Fibroblast of pulmonary artery (primary cell): Measurements from ENCODE around the gene AMZ1.
A peak's percentile ranks its signal among the peaks of the same experiment; 100 is the strongest.
"Not testable (repeated sequence)": the region's sequence is repeated elsewhere in the genome, so short reads cannot be mapped to it uniquely, and the experiment has no call there.

Experiments used
- DNase-seq: peaks from one replicate; pipeline ENCODE4 v3.0.0-alpha.2; 2010; ENCODE audit warnings: low read depth
- H3K4me3 ChIP-seq: replicated peaks from 2 replicates; pipeline ENCODE4 v1.5.1; 2011; ENCODE audit warnings: low read depth, mild to moderate bottlenecking, control low read depth, low read length, moderate library complexity
- CTCF ChIP-seq: IDR thresholded peaks from 2 replicates; pipeline ENCODE4 v1.5.1; 2011; ENCODE audit warnings: mild to moderate bottlenecking, control low read depth, low read length, inconsistent platforms; ENCODE audit errors: missing control alignments

The AMZ1 gene

DNA sequence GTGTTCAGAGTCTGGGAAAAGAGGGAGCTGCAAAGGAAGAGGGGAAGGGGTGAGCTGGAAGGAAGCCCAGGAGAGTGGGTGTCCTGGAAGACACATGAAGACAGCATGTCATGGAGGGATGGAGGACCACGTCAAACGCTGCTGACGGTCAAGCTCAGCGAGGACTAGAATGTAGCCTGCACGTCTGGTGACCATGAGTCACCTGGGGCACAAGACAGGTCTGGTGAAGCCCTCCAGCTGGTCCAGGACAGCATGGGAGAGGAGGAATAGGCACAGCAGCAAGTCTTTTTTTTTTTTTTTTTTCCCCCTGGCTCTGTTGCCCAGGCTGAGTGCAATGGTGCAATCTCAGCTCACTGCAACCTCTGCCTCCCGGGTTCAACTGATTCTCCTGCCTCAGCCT, 19.6 kb upstream of the AMZ1 start:
- H3K4me3 ChIP-seq = no peak overlapping the region
- TF ChIP-seq CTCF = no peak

GRCh38 chr7:2670171-2670570, 17.8 kb upstream of the AMZ1 start:
- no peak for DNase-seq
- TF ChIP-seq CTCF = no peak
- H3K4me3 ChIP-seq = no peak overlapping the region

More for the DNA sequence above, 19.6 kb upstream of the AMZ1 start:
- DNase-seq = peak; percentile 90

GRCh38 chr7:2670720-2671391, 17.1 kb upstream of the AMZ1 start:
- peak; percentile 67 for DNase-seq
- H3K4me3 ChIP-seq = no peak overlapping the region
- peak; percentile 82 for TF ChIP-seq CTCF

DNA sequence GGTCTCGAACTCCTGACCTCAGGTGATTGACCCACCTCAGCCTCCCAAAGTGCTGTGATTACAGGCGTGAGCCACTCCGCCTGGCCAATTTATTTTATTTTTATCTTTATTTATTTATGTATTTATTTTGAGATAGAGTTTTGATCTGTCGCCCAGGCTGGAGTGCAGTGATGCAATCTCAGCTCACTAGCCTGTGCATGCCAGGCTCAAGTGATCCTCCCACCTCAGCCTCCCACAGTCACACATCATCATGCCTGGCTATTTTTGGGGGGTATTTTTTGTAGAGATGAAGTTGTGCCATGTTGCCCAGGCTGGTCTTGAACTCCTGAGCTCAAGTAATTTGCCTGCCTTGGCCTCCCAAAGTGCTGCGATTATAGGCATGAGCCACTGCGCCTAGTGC, 14.8 kb upstream of the AMZ1 start:
- H3K4me3 ChIP-seq = not testable (repeated sequence)
- DNase-seq = peak; percentile 20

- no peak overlapping the region for H3K4me3 ChIP-seq
- DNase-seq = no peak
- no peak for TF ChIP-seq CTCF
Measured at GRCh38 chr7:2673934-2674333, 14.1 kb upstream of the AMZ1 start.

- no peak for DNase-seq
- no peak for TF ChIP-seq CTCF
- H3K4me3 ChIP-seq = no peak overlapping the region
Measured at GRCh38 chr7:2675256-2675764, 12.7 kb upstream of the AMZ1 start.

DNA sequence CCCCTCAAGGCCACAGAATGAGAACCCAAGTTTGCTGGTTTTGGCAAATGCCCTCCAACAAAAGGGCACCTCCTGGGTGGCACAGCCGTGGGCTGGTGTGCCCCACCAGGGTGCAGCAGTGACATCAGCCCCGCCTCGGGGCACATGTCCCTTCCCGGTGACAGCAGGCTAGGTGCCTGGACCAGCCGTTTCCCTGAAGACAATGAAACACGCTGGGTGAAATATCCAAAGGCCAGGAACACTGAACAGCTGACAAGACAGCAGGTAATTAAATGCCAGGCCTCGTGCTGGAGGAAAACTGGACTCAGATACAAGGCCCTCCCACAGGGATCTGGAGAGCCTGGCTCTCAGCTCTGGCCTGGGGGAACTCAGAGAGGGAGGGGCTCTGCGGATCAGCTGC, 11.4 kb upstream of the AMZ1 start:
- H3K4me3 ChIP-seq, DNase-seq: not testable (repeated sequence)

DNA sequence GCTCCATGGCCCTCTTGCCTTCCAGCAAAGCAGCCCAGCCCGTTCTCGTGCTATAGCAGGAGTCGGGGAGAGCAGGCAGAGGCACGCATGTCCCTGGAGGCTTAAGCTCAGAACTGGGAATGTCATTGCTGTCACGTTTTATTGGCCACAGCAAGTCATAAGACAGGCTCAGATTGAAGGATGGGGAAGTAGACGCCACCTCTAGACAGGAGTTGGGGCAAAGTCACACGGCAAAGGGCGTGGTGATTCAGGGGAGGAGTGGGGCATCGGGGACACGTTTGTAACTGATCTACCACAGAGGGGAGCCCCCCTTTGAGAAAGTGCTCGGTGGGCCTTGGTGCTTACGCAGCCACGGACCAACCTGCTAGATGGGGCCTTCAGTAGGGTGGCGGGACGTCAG, 9.5 kb upstream of the AMZ1 start:
- H3K4me3 ChIP-seq, DNase-seq: not testable (repeated sequence)

- H3K4me3 ChIP-seq, DNase-seq: not testable (repeated sequence)
Measured at GRCh38 chr7:2679135-2680127, 8.6 kb upstream of the AMZ1 start.
